ENCODE results near the gene ZNF804B.

Gene ZNF804B

GRCh38 chr7:88759230-88760135 lies at the start of gene ZNF804B:
Gene ZNF804B (plus strand): TSS chr7:88759700. CDS start chr7:88759977, 277 bp downstream.
- DNase-seq: peak; percentile 11

GRCh38 chr7:88735920-88736319 lies 23.6 kb upstream of the ZNF804B start:
- DNase-seq: no peak

GRCh38 chr7:88737632-88738031 lies 21.9 kb upstream of the ZNF804B start:
- no peak for DNase-seq

GRCh38 chr7:88746126-88746525 lies 13.4 kb upstream of the ZNF804B start:
- DNase-seq: no peak

GRCh38 chr7:88756802-88757201 lies 2.7 kb upstream of the ZNF804B start:
- DNase-seq: no peak

GRCh38 chr7:88757371-88757770 lies 2.1 kb upstream of the ZNF804B start:
- DNase-seq: no peak

- peak; percentile 11 for DNase-seq
Observed at GRCh38 chr7:88758381-88759229, 895 bp upstream of the ZNF804B start.

GRCh38 chr7:88760136-88760515 lies 626 bp downstream of the ZNF804B start:
- no peak for DNase-seq

GRCh38 chr7:88761779-88762178 lies 2.3 kb downstream of the ZNF804B start:
- DNase-seq: no peak

- DNase-seq: no peak
Observed at GRCh38 chr7:88771417-88771816, 11.9 kb downstream of the ZNF804B start.

- DNase-seq: no peak
Observed at GRCh38 chr7:88772776-88773175, 13.3 kb downstream of the ZNF804B start.

GRCh38 chr7:88775838-88776237 lies 16.3 kb downstream of the ZNF804B start:
- DNase-seq: no peak

- no peak for DNase-seq
Observed at GRCh38 chr7:88787777-88788176, 28.3 kb downstream of the ZNF804B start.

GRCh38 chr7:88789480-88790064 lies 30.1 kb downstream of the ZNF804B start:
- no peak for DNase-seq

GRCh38 chr7:88791891-88792290 lies 32.4 kb downstream of the ZNF804B start:
- DNase-seq: no peak

- DNase-seq: no peak
Observed at GRCh38 chr7:88792361-88792760, 32.9 kb downstream of the ZNF804B start.

GRCh38 chr7:88795553-88795952 lies 36.1 kb downstream of the ZNF804B start, which contains the start of gene TEX47:
Gene TEX47 (minus strand): TSS chr7:88795737. CDS start chr7:88794942, 795 bp downstream.
- no peak for DNase-seq

- DNase-seq: no peak
Observed at GRCh38 chr7:88801046-88801445, 41.5 kb downstream of the ZNF804B start.

GRCh38 chr7:88806280-88807037 lies 47.0 kb downstream of the ZNF804B start:
- DNase-seq: no peak

GRCh38 chr7:88818552-88818951 lies 59.1 kb downstream of the ZNF804B start:
- DNase-seq: no peak

- DNase-seq: no peak
Observed at GRCh38 chr7:88826222-88826621, 66.7 kb downstream of the ZNF804B start.

GRCh38 chr7:88835147-88835728 lies 75.7 kb downstream of the ZNF804B start:
- DNase-seq: no peak

All from activated CD4-positive, alpha-beta T cell treated with anti-CD3 and anti-CD28 coated beads for 48 hours (primary cell).